SIG-M5 treated with dmso at 0.1 percent for 504 hours (cell line): ENCODE measurements around the gene SYTL5.

ENCODE experiments used
- DNase-seq: peaks from one replicate; lab custom pipeline; 2025; ENCODE audit not compliant: unreplicated experiment; lab: John Stamatoyannopoulos, UW

SYTL5 gene

GRCh38 chrX:38018766-38019425 lies 12.5 kb downstream of the SYTL5 start:
- no peak for DNase-seq

GRCh38 chrX:38028300-38028699 lies 21.9 kb downstream of the SYTL5 start:
- no peak for DNase-seq

GRCh38 chrX:38036466-38036865 lies 30.1 kb downstream of the SYTL5 start:
- DNase-seq = no peak

GRCh38 chrX:38038501-38038900 lies 32.1 kb downstream of the SYTL5 start:
- no peak for DNase-seq

DNA sequence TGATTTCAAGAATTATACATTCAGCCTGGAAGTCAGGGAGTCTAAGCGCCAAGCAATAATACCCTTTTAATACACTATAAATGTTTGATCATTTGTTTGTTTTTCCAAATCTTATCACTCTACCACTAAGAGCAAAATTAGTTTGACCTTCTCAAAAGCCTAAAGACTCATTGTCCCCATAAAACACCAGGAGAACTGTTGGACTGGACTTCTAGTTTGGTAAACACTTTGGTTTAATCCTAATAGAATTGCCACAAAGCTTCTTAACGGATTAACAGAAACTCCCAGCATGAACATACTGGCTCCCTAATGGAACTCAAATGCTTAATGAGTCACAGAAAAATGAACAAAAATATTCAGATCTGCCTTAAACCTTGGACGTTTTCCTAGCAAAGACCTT lies 34.9 kb downstream of the SYTL5 start:
- DNase-seq = no peak

- DNase-seq = no peak
These were observed 38.3 kb downstream of the SYTL5 start for GRCh38 chrX:38044701-38045100.

DNA sequence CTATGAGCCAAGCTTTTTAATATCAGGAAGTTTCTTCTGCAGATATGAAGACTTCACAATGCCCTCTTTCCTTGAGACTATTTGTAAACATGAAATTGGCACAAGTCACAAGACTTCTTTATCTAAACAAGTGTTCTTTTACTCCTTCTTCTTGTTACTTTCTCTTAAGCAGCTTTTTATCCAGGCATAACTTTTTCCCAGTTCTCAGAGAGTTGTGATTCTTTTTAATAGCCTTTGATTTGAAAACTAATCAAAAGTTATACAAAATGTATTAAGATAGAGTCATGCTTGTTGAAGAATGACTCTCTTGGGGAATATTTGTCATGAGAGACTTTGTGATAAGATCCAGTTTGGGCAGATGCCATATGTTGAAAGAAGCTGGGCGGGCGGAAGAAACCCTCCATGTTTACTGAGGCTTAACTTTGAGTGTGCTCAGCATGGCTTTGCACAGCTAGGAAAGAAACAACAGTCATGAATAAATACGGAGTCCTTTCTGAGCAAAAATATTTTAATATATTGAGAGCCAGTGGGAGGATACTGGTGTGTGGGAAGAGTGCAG lies 39.3 kb downstream of the SYTL5 start:
- no peak for DNase-seq

DNA sequence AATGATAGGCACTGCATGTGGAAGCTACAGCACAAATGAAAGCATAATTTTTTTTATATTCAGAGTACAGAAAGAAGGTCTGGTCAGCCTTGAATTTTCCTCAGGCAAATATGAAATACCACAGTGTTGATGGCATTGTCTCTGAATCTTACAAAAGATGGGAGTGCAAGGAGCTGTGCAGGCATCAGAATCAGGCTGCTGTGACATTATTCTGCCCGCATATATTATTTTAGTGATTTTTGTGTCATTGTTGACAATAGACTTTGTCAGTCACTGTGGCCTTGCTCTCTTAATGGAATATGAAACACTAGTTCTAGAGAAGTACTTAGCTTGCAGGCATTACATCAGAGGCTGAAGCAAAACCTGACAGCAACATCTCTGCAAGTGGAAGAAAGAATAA lies 42.5 kb downstream of the SYTL5 start:
- DNase-seq = no peak

- no peak for DNase-seq
These were observed 44.5 kb downstream of the SYTL5 start for GRCh38 chrX:38050806-38051205.

GRCh38 chrX:38052096-38052495 lies 45.7 kb downstream of the SYTL5 start:
- DNase-seq = no peak

- no peak for DNase-seq
These were observed 49.0 kb downstream of the SYTL5 start for GRCh38 chrX:38055170-38055847.

GRCh38 chrX:38060331-38060878 lies 54.1 kb downstream of the SYTL5 start:
- DNase-seq = no peak

DNA sequence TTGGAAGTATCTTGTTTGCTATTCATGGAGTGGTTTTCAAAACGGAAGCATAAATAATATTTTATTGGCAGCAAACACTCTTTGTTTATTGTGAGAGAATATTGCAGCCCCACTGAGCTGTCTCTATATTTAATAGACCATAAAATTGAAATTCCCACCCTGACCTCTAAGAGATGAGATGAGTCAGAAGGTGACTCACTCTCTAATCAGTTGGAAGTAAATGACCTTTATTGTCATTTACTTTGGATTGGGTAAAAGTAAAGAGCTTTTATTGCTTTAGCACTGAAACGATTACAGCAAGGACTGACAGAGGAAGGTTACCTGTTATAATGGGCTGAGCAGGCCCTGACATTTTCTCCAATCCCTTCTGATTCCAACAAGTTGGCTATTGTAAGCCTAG lies 55.0 kb downstream of the SYTL5 start:
- DNase-seq = no peak

GRCh38 chrX:38066934-38067333 lies 60.6 kb downstream of the SYTL5 start:
- no peak for DNase-seq

DNA sequence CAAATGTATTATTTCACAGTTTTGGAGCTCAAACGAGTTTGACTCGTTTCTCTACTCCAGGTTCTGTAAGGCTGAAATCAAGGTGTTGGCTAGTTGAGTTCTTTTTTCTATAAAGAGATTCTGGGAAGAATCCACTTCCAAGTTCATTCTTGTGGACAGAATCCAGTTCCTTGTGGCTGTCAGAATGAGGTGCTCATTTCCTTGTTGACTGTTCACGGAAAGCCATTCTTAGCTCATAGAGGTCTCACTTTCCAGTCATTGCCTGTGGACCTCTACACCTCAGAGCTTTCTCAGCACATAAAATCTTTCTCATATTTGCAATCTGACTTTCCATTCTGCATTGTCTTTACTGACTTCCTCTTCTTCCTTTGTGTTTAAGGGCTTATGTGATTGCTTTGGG lies 62.9 kb downstream of the SYTL5 start:
- no peak for DNase-seq

DNA sequence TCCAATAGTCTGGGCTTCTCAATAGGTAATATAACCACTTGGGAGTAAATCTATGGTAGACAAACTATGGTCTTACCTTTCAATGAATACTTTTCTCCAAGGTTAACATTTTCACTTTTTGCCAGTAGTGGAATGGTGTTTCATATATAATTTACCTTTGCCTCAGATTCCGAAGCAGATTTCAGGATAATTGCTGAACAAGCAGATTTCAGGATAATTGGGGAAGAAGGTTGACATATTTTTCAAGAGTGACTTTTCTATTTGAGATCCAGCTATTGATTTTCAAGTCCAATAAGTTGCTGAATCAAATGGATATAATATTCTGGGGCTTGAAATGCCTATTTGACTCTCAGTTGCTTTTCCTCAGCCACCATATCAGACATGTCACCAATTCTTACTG lies 63.6 kb downstream of the SYTL5 start:
- no peak for DNase-seq

GRCh38 chrX:38079463-38079862 lies 73.1 kb downstream of the SYTL5 start:
- DNase-seq = no peak

- DNase-seq = no peak
These were observed 74.5 kb downstream of the SYTL5 start for GRCh38 chrX:38080808-38081207.

DNA sequence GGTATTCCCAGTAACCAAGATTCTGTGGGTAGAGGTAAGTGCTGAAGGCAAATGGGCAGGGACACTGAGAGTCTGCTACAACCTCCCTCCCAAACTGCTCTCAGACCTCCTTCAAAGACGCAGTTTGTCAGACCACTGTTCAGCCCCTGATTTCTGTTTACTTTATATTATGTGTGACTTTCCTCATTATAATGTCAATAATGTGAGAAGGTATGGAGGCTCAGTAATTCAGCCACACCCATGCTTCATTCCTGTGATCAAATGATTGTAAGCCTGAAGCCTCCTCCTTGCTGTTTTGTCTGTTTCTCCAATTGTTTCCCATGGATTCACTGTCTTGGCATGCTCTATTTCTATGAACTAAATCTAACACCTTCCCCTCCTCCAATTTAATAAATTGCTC lies 75.6 kb downstream of the SYTL5 start:
- DNase-seq = no peak

DNA sequence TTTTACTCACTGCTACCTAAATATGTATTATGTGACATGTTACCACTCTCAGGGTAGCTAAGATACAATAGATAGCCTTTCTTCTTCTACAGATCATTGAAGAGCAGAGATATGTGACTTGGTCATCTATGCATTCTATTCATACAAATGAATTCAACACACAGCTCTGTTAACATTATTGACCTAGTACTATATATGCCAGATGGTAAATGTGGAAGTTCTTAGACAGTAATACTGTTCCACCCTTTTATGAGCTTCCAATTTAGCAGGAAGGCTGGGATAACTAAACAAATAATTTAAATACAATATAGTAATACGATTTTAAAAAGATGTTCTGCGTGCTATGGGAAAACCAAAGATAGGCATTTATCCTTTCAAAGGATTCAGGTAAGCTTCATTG lies 76.0 kb downstream of the SYTL5 start:
- DNase-seq = no peak

GRCh38 chrX:38085813-38086212 lies 79.5 kb downstream of the SYTL5 start:
- DNase-seq = no peak

DNA sequence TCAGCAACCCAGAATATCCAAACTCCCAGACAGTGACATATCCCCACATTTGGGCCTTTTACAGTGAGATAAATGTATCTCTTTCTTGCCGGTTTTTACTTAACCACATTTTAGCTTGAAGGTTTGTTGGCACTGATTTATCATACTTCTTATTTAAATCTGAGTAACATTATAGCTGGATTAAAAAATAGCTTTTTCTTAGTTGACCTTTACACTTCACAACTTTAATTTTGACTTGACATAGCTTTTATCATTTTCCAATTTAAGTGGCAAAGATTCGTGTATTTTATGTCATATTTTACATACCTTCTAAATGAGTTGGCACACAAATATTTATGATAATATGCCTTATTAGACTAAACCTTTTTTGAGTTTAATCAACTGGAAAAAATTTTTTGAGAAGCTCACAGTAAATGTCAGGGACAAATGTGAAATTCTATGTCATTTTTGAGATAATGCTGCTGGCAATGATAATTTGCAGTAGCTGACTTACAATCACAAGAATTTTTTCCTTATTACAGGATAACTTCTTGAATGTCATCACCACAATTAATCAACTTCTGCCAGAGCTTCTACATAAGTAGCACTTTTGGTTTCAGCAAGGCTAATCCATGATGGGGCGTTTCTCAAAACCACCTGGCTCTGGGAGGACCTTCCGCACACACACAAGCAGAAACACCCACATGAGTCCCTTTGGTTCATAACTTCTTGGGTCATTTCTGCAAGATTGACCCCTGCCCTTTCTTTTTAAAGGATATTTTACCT lies 80.3 kb downstream of the SYTL5 start:
- no peak for DNase-seq
